B cell (primary cell): Measurements from ENCODE around the gene MARCHF10.

Experiments
- CTCF ChIP-seq: fragments of 200-600 bp; IDR thresholded peaks from one replicate; pipeline ENCODE4 v1.8.0; 2022; ENCODE audit warnings: antibody characterized with exemption, mild to moderate bottlenecking
- EZH2 ChIP-seq: IDR thresholded peaks from 2 replicates; pipeline ENCODE4 v1.6.1; 2012; ENCODE audit warnings: borderline replicate concordance, low read depth, mild to moderate bottlenecking, moderate library complexity, low read length; ENCODE audit not compliant: insufficient read depth, poor library complexity, severe bottlenecking

DNA sequence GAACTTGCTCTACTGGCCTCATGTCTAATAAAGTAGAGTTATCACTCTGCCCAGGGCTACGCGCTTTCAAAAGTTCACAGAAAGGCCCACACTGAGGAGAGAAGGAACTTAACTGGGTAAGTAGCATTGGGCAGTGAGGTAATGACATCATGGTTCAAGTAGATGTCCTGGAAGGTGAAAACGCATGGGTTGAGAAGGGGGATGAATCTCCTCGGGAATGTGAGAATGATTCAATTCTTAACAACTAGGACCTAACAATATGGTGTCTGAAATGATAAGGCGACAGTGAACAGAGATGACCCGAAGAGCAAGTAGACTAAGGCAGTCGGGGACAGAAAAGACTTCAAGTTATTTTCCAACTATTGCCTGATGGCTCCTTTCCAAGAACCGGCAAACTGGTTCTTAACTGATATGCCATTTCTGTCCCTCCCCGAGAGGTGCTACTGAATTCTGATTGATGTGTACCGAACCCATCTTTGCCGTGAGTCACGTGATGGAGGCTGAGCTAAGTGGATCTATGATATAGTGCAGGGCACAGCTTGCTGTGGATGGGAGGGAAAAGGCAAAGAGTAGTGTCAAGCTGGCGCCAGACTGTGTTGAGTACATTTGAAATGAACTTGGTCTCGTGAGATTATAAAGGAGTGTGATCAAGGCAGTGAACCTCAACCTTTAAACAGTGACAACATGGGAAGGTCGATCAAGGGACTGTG lies 44.1 kb downstream of the MARCHF10 start:
- TF ChIP-seq CTCF = no peak
- no peak for TF ChIP-seq EZH2
